Stimulated activated memory B cell treated with anti-CD40 and anti-IgM and Interleukin-4, amounts not matched to agents 10 μg/mL and 1 μg/mL and 100 μg/mL, for 72 hours (primary cell): ENCODE measurements around the gene KDM1B.

Source experiments
- ATAC-seq: fragments of 150-1000 bp; cut with Tn5 transposase; 2 replicates; pipeline ENCODE4 v1.10.0; 2021
- H3K27ac Mint-ChIP-seq: one replicate; pipeline ENCODE4 v1.8.0; 2022; ENCODE audit warnings: mild to moderate bottlenecking, mixed read lengths
- H3K27me3 Mint-ChIP-seq: one replicate; pipeline ENCODE4 v1.8.0; 2022; ENCODE audit warnings: mixed read lengths
- H3K36me3 Mint-ChIP-seq: one replicate; pipeline ENCODE4 v1.8.0; 2022; ENCODE audit warnings: mixed read lengths
- H3K4me1 Mint-ChIP-seq: one replicate; pipeline ENCODE4 v1.8.0; 2022; ENCODE audit warnings: mixed read lengths
- H3K4me3 Mint-ChIP-seq: one replicate; pipeline ENCODE4 v1.8.0; 2022; ENCODE audit warnings: mild to moderate bottlenecking, moderate library complexity, mixed read lengths
- H3K9me3 Mint-ChIP-seq: one replicate; pipeline ENCODE4 v1.8.0; 2022; ENCODE audit warnings: mixed read lengths

The KDM1B gene

GRCh38 chr6:18246205-18246604 lies 91.0 kb downstream of the KDM1B start:
- H3K4me3 Mint-ChIP-seq, result no peak overlapping the region
- peak overlapping the region; percentile 37 for H3K27ac Mint-ChIP-seq
- H3K4me1 Mint-ChIP-seq, result peaks cover 24% of the 10 kb centered on the region
- no peaks in the 10 kb centered on the region for H3K27me3 Mint-ChIP-seq
- no peak for ATAC-seq
- H3K9me3 Mint-ChIP-seq, result no peaks in the 10 kb centered on the region
- peaks cover 66% of the 10 kb centered on the region for H3K36me3 Mint-ChIP-seq

GRCh38 chr6:18247002-18247401 lies 91.8 kb downstream of the KDM1B start:
- Mint-ChIP-seq H3K36me3 (peaks cover 69% of the 10 kb centered on the region), H3K27ac (no peak overlapping the region), H3K27me3 (no peaks in the 10 kb centered on the region), H3K4me3 (no peak overlapping the region), H3K4me1 (peaks cover 17% of the 10 kb centered on the region), H3K9me3 (no peaks in the 10 kb centered on the region)
- ATAC-seq, result no peak

- Mint-ChIP-seq H3K4me1 (peaks cover 9% of the 10 kb centered on the region), H3K9me3 (no peaks in the 10 kb centered on the region), H3K27me3 (no peaks in the 10 kb centered on the region), H3K4me3 (no peak overlapping the region), H3K36me3 (peaks cover 54% of the 10 kb centered on the region), H3K27ac (no peak overlapping the region)
- no peak for ATAC-seq
These were observed 93.5 kb downstream of the KDM1B start for GRCh38 chr6:18248698-18249097.

DNA sequence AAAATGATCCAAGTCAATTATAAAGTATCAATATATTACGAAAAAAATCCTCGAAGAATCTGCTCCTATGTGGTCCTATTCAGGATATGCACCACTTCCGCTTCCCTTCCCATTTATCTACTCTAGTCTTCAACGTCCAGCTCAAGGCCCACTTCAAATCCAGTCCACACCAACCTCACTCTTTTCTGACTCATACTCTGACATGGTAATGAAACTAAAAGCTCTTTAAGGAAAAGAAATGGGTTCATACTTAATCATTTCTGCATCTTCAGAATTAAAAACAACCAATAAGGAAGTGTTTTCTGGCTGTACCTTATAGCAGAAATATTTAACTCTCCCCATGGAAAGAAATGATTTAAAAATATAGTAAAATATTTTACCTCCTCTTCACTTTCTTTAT lies 94.0 kb downstream of the KDM1B start:
- no peak overlapping the region for H3K27ac Mint-ChIP-seq
- no peak for ATAC-seq
- H3K4me1 Mint-ChIP-seq, result peaks cover 9% of the 10 kb centered on the region
- peaks cover 48% of the 10 kb centered on the region for H3K36me3 Mint-ChIP-seq
- no peak overlapping the region for H3K4me3 Mint-ChIP-seq
- H3K27me3 Mint-ChIP-seq, result no peaks in the 10 kb centered on the region
- H3K9me3 Mint-ChIP-seq, result no peaks in the 10 kb centered on the region

GRCh38 chr6:18253635-18254034 lies 98.4 kb downstream of the KDM1B start:
- no peaks in the 10 kb centered on the region for H3K4me1 Mint-ChIP-seq
- no peaks in the 10 kb centered on the region for H3K27me3 Mint-ChIP-seq
- peaks cover 43% of the 10 kb centered on the region for H3K36me3 Mint-ChIP-seq
- H3K9me3 Mint-ChIP-seq, result no peaks in the 10 kb centered on the region
- H3K27ac Mint-ChIP-seq, result no peak overlapping the region
- no peak for ATAC-seq
- no peak overlapping the region for H3K4me3 Mint-ChIP-seq

DNA sequence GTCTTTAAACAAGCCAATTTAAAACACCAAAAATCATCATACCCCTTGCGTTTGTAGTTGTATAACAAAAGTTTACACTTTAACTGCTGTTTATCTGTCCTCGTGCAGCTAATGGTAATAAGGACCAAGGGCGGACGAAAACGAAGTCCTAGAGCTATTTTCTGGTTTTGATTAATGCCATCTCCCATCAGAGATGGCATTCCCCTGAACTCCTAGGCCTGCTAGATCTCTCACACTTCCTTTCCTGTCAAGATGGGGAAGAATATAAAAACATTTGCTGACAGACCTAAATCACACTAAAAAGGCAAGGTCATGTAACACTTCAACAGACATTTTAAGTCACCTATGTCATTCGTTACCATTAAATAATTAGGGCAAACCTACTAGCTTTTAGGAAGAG lies 99.6 kb downstream of the KDM1B start:
- peaks cover 32% of the 10 kb centered on the region for H3K36me3 Mint-ChIP-seq
- H3K9me3 Mint-ChIP-seq, result no peaks in the 10 kb centered on the region
- H3K4me3 Mint-ChIP-seq, result no peak overlapping the region
- H3K4me1 Mint-ChIP-seq, result peaks cover 5% of the 10 kb centered on the region
- H3K27ac Mint-ChIP-seq, result no peak overlapping the region
- ATAC-seq, result no peak
- no peaks in the 10 kb centered on the region for H3K27me3 Mint-ChIP-seq

DNA sequence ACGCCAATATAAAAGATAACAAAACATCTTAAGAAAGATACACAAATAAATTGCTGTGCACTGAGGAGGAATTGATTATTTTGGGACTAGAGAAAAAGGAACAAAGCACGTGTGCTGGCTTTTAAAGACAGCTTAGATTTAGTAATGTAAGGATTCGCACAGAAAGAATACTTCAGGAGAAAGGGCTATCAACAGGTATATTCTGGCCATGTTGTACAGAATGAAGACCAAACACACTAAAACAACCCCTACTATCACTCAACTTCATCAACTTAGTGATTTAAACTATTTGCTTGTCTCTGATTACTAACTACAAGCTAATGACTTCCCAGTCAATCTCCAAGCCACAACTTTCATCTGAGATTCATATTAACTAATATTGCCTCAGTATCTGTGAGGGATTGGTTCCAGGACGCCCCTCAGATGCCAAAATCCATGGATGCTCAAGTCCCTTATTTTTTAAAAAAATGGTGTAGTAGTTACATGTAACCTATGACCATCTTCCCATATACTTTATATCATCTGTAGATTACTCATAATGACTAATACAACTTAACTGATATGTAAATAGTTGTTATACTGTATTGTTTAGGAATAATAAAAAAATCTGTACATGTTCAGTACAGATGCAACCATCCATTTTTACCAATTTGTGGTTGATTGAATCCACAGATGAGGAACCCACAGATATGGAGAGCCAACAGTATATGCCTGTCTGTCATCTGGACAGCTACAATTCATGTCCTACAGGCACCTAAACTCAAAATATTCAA lies 104.6 kb downstream of the KDM1B start:
- Mint-ChIP-seq H3K4me1 (peaks cover 35% of the 10 kb centered on the region), H3K36me3 (peaks cover 19% of the 10 kb centered on the region), H3K4me3 (peak overlapping the region; percentile 65), H3K27me3 (no peaks in the 10 kb centered on the region), H3K27ac (peak overlapping the region; percentile 93), H3K9me3 (no peaks in the 10 kb centered on the region)
- ATAC-seq, result no peak

GRCh38 chr6:18260448-18261106 lies 105.4 kb downstream of the KDM1B start:
- no peaks in the 10 kb centered on the region for H3K9me3 Mint-ChIP-seq
- peaks cover 12% of the 10 kb centered on the region for H3K36me3 Mint-ChIP-seq
- peaks cover 42% of the 10 kb centered on the region for H3K4me1 Mint-ChIP-seq
- ATAC-seq, result peak; percentile 60
- no peaks in the 10 kb centered on the region for H3K27me3 Mint-ChIP-seq
- peak overlapping the region; percentile 93 for H3K27ac Mint-ChIP-seq
- peak overlapping the region; percentile 65 for H3K4me3 Mint-ChIP-seq

- ATAC-seq, result no peak
- Mint-ChIP-seq H3K4me3 (peak overlapping the region; percentile 68), H3K27me3 (no peaks in the 10 kb centered on the region), H3K27ac (peak overlapping the region; percentile 93), H3K4me1 (peaks cover 45% of the 10 kb centered on the region), H3K36me3 (peaks cover 9% of the 10 kb centered on the region), H3K9me3 (no peaks in the 10 kb centered on the region)
These were observed 106.7 kb downstream of the KDM1B start for GRCh38 chr6:18261877-18262276.

DNA sequence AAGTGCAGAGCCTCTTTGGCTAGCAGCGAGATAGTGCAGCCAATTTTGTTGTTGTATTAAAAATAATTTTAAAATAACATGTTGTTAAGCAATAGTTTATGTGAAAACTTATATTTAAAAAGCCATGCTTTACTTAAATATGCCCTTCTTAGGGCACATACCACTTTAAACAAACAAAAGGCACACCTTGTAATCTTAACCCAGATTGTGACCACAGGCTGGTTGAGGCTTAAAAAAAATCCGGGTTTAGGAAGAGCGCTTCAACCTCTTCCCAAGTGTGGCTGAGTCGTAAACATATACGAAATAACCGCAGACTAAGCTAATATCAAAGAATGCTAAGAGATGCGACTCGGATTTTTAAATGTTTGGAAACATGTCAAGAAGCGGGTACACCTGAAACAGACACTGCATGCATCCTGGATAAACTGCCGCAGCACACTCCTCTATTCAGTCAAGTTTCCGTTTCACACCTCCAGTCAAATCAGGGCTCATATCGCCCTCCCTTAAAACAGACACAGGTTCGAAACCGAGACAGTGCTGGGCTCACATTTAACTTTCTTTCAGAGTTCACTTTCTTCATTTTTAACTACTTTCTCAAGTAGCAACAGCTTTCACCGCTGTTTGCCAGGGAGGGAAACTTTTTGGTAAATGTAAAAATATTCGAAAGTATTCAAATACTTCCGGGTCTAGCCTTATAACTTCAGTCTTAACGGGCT lies 107.6 kb downstream of the KDM1B start:
- peak; percentile 49 for ATAC-seq
- H3K36me3 Mint-ChIP-seq, result no peaks in the 10 kb centered on the region

GRCh38 chr6:18263418-18264218 lies 108.4 kb downstream of the KDM1B start:
- Mint-ChIP-seq H3K27ac (peak overlapping the region; percentile 93), H3K36me3 (no peaks in the 10 kb centered on the region), H3K9me3 (no peaks in the 10 kb centered on the region), H3K4me1 (peaks cover 45% of the 10 kb centered on the region), H3K4me3 (peak overlapping the region; percentile 95), H3K27me3 (no peaks in the 10 kb centered on the region)
- peak; percentile 26 for ATAC-seq

More for the DNA sequence above, 107.6 kb downstream of the KDM1B start:
- peak overlapping the region; percentile 93 for H3K27ac Mint-ChIP-seq
- peak overlapping the region; percentile 95 for H3K4me3 Mint-ChIP-seq
- no peaks in the 10 kb centered on the region for H3K9me3 Mint-ChIP-seq
- H3K4me1 Mint-ChIP-seq, result peaks cover 45% of the 10 kb centered on the region
- no peaks in the 10 kb centered on the region for H3K27me3 Mint-ChIP-seq

- H3K27me3 Mint-ChIP-seq, result no peaks in the 10 kb centered on the region
- peak within 1 kb of the TSS; percentile 93 for H3K27ac Mint-ChIP-seq
- H3K36me3 Mint-ChIP-seq, result no peaks in the 10 kb centered on the region
- peak; percentile 80 for ATAC-seq
- peaks cover 44% of the 10 kb centered on the region for H3K4me1 Mint-ChIP-seq
- H3K4me3 Mint-ChIP-seq, result peak within 1 kb of the TSS; percentile 95
- no peaks in the 10 kb centered on the region for H3K9me3 Mint-ChIP-seq
These were observed 109.1 kb downstream of the KDM1B start, which contains the start of gene DEK for GRCh38 chr6:18264219-18264922. DEK (minus strand) TSS chr6:18264530; CDS start chr6:18263987, 543 bp downstream.

DNA sequence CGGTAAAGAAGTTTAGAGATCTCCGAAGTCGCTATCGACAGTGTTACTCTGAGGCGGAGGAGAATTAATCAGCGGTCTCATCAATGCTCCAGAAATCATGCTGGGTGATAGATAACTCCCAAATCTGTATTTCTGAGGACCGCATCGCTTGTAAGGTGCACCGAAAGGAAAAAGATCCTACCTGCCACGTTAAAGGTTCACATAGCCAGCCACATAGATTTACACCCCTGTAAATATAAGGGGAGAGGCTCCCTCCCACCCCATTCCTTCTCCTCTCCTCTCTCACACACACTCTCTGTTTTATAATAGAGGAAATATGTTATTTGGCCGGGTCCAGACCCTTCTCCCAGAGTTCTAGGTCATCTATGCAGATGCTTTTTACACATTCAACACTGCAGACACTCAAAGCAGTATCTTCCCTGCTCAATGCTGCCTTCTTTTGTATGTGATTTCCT lies 109.7 kb downstream of the KDM1B start:
- no peak for ATAC-seq

GRCh38 chr6:18265787-18266522 lies 110.7 kb downstream of the KDM1B start:
- Mint-ChIP-seq H3K4me1 (peaks cover 28% of the 10 kb centered on the region), H3K27ac (peak overlapping the region; percentile 93), H3K36me3 (no peaks in the 10 kb centered on the region), H3K4me3 (peak overlapping the region; percentile 78), H3K27me3 (no peaks in the 10 kb centered on the region), H3K9me3 (no peaks in the 10 kb centered on the region)
- ATAC-seq, result no peak

More for the DNA sequence above, 109.7 kb downstream of the KDM1B start:
- H3K36me3 Mint-ChIP-seq, result no peaks in the 10 kb centered on the region
- peak overlapping the region; percentile 78 for H3K4me3 Mint-ChIP-seq
- H3K27ac Mint-ChIP-seq, result peak overlapping the region; percentile 93
- H3K27me3 Mint-ChIP-seq, result no peaks in the 10 kb centered on the region
- no peaks in the 10 kb centered on the region for H3K9me3 Mint-ChIP-seq
- H3K4me1 Mint-ChIP-seq, result peaks cover 38% of the 10 kb centered on the region
